T-helper 9 cell (primary cell): ENCODE measurements around the gene DOC2A.
"Not testable (repeated sequence)": the region's sequence is repeated elsewhere in the genome, so short reads cannot be mapped to it uniquely, and the experiment has no call there.

Experiments
- DNase-seq: peaks from one replicate; pipeline ENCODE4 v3.0.0-alpha.2; 2020
- total RNA-seq, 2 donors: gene quantifications; one replicate each; lab custom pipeline; 2026; lab: John Stamatoyannopoulos, UW

The DOC2A gene
- total RNA-seq: 0 to 0.07 reads per million in 2 donors

GRCh38 chr16:30010844-30011713 is at the start of gene DOC2A:
DOC2A (minus strand) TSS chr16:30011027; CDS start chr16:30010222, 805 bp downstream.
- no peak for DNase-seq

DNA sequence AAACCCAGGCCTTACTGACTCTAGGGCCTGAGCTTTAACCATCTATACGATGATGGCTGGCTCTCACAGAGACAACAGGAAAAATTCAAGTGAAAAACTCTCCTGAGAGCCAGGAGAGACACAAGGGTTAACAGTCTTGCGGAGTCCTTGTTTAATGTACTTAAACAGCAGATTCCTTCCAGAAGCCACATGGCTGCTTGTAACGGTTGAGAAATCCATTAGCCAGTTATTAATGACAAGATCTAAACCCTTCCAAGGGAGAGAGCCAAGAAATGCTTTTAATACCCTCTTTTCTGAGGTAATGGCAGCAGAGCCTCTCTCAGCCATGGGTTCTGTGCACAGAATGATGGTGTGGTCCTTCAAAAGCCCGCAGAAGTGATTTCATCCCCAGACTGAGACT is 49.5 kb upstream of the DOC2A start:
- DNase-seq: no peak

GRCh38 chr16:30054959-30055553 is 44.2 kb upstream of the DOC2A start:
- peak; percentile 30 for DNase-seq

DNA sequence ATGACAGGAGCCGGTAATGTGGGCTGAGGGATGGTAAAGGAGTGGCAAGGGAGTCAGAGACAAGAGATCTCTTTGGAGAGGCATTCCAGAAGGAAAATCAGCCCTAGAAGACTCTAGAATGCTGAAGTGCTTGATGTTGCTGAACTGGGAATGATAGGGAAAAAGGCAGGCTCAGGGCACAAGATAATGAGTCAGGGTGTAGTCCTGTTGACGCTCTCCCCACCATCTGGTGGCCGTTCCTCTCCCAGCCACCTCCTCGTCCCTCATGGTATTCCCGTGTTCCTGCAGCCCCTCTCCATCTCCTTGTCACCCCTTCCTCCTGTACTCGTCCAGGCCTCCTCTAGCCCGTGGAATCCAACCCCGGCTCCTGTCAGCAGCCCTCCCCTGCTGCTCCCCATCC is 43.6 kb upstream of the DOC2A start:
- DNase-seq: no peak

DNA sequence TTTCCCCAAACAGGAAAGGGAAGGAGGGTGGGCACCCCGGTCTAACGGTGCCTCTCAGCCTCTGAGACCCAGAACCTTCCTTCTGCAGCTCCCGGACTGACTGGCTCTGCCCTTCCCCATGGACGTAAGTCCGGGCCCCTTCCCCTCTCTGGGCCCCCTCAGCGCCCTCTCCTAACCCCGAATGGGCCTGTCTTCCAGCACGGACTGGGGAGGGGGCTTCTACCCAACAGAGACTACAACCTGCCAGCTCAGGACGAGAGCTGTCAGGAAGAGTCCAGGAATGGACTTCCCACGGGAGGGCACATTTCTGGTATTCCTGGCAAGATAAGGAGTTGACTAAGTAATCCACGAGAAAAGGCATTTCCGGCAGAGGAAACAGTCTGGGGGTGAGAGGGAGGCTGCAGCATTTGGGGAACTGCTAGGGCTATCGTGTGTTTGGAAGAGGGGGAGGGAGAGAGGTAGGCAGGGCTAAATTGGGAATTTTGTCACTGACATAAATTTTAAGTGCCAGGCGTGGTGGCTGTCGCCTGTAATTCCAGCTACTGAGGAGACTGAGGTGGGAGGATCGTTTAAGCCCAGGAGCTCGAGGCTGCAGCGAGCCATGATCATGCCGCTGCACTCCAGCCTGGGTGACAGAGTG is 42.7 kb upstream of the DOC2A start:
- no peak for DNase-seq

GRCh38 chr16:30052671-30053372 is 42.0 kb upstream of the DOC2A start:
- peak; percentile 81 for DNase-seq

DNA sequence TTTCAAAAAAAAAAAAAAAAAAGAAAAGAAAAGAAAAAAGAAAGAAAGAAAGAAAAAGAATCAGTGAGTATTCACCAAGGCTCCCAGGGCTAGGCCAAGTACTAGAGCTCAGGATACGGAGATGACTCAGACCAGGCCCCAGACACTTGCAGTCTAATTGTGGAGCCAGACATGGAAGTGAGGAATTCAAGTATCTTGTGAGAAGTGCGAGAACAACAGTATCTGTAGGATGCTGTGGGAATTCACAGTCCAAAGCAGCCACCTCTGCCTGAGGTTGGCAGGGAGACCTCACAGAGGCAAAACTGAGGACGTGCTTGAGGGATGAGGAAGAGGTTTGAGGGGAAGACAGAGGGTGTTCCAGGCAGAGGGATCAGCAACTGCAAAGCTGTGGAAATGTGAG is 40.7 kb upstream of the DOC2A start:
- no peak for DNase-seq

DNA sequence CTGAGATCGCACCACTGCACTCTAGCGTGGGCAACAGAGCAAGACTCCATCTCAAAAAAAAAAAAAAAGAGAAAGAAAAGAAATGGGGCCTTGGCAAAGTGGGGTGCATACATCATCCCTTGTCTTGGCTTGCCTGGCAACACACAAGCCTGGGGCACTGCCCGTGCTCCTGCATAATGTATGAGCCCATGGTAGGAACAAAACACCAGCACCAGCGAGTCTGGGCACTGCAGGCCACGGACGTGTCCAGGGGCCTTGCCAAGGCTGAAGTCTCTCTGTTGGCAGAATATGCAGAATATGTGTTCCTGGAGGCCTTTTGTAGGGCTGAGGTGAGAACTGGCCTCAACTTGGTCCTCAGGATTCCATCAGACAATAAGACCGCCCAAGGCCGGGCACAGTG is 39.0 kb upstream of the DOC2A start:
- DNase-seq: no peak

GRCh38 chr16:30046588-30046987 is 35.8 kb upstream of the DOC2A start:
- no peak for DNase-seq

DNA sequence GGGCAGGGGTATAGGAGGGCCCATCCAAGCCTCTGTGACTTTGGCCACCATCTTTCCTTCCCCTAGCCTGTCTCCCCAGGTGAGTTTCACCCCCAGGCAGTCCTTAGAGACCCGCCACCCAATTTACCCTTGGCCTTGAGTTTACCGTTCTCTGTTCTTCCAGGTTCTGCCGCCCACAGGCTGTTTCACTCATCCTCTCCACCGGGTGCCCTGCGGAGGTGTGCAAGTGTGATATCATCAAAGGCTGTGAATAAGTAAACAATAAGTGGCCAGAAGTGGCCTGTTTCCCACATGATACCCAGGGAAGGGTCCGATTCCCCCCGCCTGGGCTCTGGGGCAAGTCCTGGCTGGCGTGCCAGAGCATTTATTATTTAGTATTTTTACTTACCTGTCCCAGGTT is 35.4 kb upstream of the DOC2A start:
- DNase-seq: no peak

DNA sequence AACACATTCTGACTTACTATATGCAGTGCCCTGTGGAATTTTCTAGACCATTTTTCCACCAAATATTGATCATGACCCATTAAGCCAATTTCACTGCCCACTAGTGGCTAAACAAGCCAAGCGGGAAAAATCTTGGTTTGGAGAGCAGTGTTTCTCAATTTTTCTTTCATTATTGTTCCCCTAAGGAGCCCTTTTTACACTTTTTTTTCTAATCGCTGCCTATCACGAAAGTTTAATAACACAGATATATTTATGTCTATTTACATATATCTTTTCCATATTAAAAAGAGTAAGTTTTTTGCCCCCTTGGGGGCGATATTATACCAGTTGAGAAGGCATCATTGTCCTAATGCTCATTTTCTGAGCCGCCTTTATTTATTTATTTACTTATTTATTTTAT is 31.0 kb upstream of the DOC2A start:
- no peak for DNase-seq

GRCh38 chr16:30040690-30041089 is 29.9 kb upstream of the DOC2A start:
- DNase-seq: not testable (repeated sequence)

- DNase-seq: no peak
Observed at GRCh38 chr16:30040221-30040620, 29.4 kb upstream of the DOC2A start.

GRCh38 chr16:30033270-30033669 is 22.4 kb upstream of the DOC2A start:
- no peak for DNase-seq

DNA sequence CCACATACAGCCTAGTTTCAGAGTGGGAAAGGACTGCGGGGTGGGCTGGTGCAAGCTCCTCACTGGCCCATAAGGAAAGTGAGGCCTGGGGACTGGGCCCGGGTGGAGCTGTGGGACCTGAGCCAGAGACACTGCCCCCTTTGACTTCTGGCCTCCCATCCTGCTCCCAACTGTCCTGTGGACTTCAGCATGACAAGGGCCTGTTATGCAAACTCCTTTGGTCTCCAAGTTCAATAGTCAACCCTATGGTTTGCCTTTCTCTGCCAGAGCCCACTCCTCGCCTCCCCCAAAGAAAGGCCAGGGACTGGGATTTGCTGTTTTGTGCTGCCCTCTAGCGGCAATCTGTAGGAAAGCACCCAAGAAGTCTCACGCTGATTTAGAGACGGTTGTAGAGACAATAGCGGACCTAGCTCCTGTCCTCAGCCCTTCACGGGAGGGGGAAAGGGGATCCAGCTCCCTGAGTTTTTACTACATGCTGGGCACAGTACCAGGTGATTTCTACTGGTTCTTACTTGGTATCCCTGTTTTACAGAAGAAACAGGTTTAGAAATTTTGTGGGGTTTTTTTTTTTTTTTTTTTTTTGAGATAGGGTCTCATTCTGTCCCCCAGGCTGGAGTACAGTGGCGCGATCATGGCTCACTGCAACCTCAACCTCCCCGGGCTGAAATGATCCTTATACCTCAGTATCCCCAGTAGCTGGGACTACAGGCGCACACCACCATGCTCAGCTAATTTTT is 21.4 kb upstream of the DOC2A start:
- peak; percentile 49 for DNase-seq

GRCh38 chr16:30031477-30031918 is 20.7 kb upstream of the DOC2A start:
- DNase-seq: no peak

GRCh38 chr16:30030841-30031413 is 20.1 kb upstream of the DOC2A start, which contains the start of gene TLCD3B:
TLCD3B (minus strand) TSS chr16:30031271; CDS start chr16:30030527, 744 bp downstream.
- no peak for DNase-seq

DNA sequence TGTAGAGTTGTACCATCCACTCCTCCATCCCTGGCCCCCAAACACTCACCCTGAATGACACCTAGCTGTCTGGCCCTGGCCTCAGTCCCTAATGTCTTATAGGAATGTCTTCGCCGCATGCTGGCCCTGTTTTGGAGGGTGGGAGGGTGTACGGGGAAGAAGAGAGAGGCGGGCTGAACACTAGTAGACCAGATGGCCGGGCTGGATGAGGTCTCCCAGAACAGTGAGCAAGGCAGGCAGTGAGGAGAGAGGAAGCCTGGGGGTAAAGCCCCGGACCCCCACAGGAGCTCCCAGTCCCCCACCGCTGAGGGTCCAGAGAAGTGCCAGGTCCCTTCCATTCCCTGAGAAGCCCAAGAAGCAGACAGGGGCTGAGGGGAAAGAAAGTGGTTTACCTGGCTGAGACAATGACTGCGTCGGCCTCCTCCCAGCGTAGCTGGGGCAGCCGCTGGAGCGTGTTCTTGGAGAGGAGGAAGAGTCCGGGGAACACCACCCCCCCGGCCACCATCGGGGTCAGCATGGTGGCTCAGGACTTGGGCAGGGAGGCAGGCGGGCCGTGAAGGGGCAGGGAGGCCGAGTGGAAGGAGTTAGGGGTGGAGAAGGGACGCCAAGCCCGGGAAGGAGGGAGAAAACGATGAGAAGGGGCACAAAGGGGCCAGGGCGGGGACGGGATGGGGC is 19.3 kb upstream of the DOC2A start:
- no peak for DNase-seq

DNA sequence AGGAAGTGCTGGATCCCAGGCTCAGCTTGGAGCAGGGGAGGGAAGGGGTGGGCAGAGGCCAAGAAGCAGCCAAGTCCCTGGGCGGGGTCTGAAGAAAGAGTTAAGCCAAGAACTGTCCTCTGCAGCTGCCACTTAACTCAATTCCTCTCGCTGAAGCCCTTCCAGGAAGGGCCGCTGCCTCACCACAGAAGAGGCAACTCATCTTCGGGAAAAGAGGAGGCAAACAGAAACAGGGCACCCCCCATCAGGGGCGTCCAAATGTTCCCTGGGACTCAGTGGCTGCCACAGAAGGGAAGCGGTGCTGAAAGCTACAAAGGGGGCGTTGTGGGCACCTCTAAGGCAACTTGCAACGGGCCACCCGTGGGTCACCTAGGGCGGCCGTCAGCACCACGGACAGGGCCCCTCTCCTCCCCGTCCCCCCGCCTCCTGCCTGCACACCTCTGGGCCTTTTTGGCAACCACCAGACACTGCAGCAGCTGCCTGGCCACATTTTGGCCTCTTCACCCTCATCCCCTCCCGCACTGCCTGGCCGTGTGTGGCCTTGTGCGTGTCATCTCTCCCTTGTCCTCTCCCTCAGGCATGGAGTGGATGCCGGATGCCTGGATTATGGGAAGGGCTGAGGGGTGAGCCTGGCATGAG is 17.7 kb upstream of the DOC2A start:
- DNase-seq: no peak

- no peak for DNase-seq
Observed at GRCh38 chr16:30027588-30028437, 17.0 kb upstream of the DOC2A start.
